Mononuclear cell (primary cell): ENCODE measurements around the gene TMEM141. TPM values are rescaled to one million over a fixed set of nuclear protein-coding genes. Genes with fewer than 3 reads are reported as not detected.
A peak's percentile ranks its signal among the peaks of the same experiment; 100 is the strongest.
"Not testable (repeated sequence)": the region's sequence is repeated elsewhere in the genome, so short reads cannot be mapped to it uniquely, and the experiment has no call there.

Source experiments
- H3K27me3 ChIP-seq: 2 replicates; pipeline ENCODE4 v1.6.0; 2011; ENCODE audit warnings: low read length, control low read depth; ENCODE audit not compliant: insufficient read depth
- H3K4me1 ChIP-seq: 2 replicates; pipeline ENCODE4 v1.5.1; 2011; ENCODE audit warnings: mild to moderate bottlenecking, low read length, control low read depth; ENCODE audit not compliant: insufficient read depth
- H3K4me3 ChIP-seq: 2 replicates; pipeline ENCODE4 v1.5.1; 2011; ENCODE audit warnings: mild to moderate bottlenecking, low read length, moderate library complexity
- H3K9me3 ChIP-seq: 2 replicates; pipeline ENCODE4 v1.5.1; 2011; ENCODE audit warnings: low read depth, mild to moderate bottlenecking, control low read depth, low read length
- total RNA-seq: library from RNA; depleted of rRNA; stranded (reverse); fragments of >200 nt; gene quantifications from one replicate; pipeline ENCODE4 v1.2.3, GENCODE V29; 2012

The TMEM141 gene
- total RNA-seq, 1 donor = 16.1 TPM

DNA sequence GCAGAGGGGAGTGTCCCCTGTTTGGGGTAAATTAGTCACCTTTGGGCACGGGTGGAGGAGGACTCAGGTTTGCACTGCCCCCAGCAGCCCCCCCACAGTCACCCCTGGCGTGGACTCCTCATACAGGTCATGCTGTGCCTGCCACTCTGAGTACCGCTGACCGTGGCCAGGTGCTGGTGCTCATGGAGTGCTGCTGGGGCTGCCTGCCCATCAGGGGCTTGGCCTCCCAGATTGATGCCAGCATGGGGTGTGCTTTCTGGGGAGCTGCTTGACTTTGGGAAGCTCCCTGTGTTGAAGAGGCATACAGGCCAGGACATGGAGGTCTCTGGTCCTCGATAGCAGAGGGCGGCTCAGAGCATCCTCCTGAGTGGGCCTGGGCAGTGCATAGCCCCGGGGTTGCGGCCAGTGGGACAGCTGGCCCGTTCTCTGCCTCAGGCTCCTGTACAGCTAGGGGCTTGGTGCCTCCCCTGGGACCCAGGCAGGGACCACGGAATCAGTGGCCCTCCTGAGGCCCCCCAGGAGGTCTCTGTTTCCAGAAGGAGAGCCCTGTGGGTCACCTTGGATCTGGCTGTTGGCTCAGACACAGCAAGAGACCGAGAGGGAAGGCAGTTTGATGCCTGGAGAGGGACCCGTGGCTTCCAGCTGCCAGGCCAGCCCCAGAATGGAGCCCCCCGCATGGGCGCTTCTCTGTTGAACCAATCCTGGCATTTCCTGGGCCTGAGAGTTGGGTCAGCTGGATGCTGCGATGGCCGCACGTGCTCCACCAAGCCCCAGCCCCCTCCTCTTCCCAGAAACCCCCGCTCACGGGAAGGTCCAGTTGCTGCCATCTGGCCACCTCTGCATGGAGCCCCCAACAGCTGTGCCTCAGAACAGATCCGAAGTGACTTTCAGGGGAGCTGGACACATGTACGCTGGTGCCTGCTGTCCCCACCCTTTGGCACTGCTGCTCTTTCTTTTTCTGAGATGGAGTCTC, 45.1 kb downstream of the TMEM141 start:
- Histone ChIP-seq H3K4me1 (no peaks in the 10 kb centered on the region), H3K27me3 (no peaks in the 10 kb centered on the region), H3K4me3 (no peak overlapping the region), H3K9me3 (no peaks in the 10 kb centered on the region)

- Histone ChIP-seq H3K4me1 (peaks cover 9% of the 10 kb centered on the region), H3K27me3 (no peaks in the 10 kb centered on the region), H3K4me3 (no peak overlapping the region), H3K9me3 (no peaks in the 10 kb centered on the region)
Observed at GRCh38 chr9:136837146-136837855, 46.2 kb downstream of the TMEM141 start.

DNA sequence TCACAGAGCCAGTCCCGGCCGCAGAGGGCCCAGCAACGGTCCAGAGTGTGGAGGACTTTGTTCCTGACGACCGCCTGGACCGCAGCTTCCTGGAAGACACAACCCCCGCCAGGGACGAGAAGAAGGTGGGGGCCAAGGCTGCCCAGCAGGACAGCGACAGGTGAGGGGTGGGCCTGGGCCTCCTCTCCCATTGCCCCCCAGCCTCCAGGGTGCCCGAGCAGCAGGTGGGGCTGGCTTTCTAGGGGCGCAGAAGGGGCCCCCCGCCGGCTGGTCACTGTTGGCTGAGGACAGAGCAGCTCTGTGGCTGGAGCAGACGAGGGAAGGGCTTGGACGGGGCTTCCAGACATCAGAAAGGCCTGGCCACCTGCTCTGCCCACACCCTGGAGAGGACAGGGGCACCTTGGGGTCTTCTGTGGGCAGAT, 46.7 kb downstream of the TMEM141 start:
- not testable (repeated sequence) for H3K4me3 ChIP-seq, H3K27me3 ChIP-seq, H3K9me3 ChIP-seq
- H3K4me1 ChIP-seq = peaks cover 13% of the 10 kb centered on the region

DNA sequence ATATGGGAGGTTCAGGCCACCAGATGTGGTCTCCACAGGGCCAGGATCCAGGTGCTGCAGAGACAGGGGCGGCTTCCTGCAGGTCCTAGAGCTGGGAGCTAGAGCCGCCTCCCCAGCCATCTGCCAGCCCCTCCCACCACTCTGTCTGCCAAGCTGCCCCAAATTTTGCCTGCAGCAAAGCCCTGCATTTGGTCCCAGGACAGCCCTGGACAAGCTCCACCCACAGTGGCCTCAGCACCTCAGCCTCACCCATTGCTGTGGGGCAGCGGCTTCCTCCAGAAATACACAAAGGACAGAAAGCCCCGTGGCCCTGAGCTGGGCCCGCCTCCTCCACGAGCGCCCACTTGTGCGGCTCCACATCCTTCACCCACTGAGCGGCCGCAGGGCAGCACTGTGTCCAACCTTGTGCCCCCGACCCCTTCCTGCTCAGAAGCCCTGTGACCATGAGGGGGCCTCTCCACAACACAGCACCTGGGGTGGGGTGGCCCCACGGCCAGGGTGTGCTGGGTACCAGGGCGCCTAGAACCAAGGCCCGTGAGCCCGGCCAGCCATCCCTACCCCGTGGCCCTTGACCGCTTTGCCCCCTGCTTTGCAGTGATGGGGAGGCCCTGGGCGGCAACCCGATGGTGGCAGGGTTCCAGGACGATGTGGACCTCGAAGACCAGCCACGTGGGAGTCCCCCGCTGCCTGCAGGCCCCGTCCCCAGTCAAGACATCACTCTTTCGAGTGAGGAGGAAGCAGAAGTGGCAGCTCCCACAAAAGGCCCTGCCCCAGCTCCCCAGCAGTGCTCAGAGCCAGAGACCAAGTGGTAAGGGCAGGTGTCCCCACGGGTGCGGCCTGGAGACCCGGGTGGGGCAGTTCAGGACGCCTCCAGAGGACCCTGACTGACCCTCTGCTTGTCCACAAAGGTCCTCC, 47.4 kb downstream of the TMEM141 start:
- H3K4me1 ChIP-seq = peaks cover 19% of the 10 kb centered on the region
- no peak overlapping the region for H3K4me3 ChIP-seq
- no peaks in the 10 kb centered on the region for H3K9me3 ChIP-seq
- no peaks in the 10 kb centered on the region for H3K27me3 ChIP-seq

GRCh38 chr9:136839229-136840139, 48.3 kb downstream of the TMEM141 start:
- no peaks in the 10 kb centered on the region for H3K9me3 ChIP-seq
- H3K4me1 ChIP-seq = peaks cover 25% of the 10 kb centered on the region
- H3K27me3 ChIP-seq = peaks cover 4% of the 10 kb centered on the region
- no peak overlapping the region for H3K4me3 ChIP-seq

DNA sequence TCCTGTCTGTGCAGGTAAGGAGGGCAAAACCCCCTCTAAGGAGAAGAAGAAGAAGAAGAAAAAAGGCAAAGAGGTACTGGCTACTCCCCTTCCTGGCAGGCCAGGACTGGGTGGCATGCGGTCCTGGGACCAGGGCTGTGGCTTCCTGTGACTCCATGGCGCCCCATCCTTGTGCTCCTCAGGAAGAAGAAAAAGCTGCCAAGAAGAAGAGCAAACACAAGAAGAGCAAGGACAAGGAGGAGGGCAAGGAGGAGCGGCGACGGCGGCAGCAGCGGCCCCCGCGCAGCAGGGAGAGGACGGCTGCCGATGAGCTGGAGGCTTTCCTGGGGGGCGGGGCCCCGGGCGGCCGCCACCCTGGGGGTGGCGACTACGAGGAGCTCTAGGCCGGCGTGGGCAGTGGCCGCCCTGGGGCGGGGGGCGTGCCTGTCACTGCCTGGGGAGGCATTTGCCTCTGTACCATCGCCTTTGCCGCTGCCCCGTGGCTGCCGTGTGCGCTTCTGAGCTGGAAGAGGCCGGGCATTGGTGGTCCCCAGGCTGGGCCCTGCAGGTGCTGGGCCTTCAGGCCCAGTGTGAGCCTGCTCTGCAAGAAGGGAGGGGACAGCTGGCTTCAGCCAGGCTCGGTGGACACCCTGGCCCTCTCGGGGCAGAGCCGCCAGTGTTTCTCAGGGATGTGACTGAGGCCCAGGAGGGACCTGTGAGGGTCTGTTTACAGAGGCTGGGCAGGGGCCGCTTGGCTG, 49.2 kb downstream of the TMEM141 start:
- peaks cover 6% of the 10 kb centered on the region for H3K27me3 ChIP-seq
- H3K4me3 ChIP-seq = no peak overlapping the region
- H3K9me3 ChIP-seq = no peaks in the 10 kb centered on the region
- H3K4me1 ChIP-seq = peaks cover 25% of the 10 kb centered on the region

GRCh38 chr9:136840877-136841645, 49.9 kb downstream of the TMEM141 start:
- peaks cover 13% of the 10 kb centered on the region for H3K27me3 ChIP-seq
- no peak overlapping the region for H3K4me3 ChIP-seq
- no peaks in the 10 kb centered on the region for H3K9me3 ChIP-seq
- H3K4me1 ChIP-seq = peaks cover 25% of the 10 kb centered on the region

DNA sequence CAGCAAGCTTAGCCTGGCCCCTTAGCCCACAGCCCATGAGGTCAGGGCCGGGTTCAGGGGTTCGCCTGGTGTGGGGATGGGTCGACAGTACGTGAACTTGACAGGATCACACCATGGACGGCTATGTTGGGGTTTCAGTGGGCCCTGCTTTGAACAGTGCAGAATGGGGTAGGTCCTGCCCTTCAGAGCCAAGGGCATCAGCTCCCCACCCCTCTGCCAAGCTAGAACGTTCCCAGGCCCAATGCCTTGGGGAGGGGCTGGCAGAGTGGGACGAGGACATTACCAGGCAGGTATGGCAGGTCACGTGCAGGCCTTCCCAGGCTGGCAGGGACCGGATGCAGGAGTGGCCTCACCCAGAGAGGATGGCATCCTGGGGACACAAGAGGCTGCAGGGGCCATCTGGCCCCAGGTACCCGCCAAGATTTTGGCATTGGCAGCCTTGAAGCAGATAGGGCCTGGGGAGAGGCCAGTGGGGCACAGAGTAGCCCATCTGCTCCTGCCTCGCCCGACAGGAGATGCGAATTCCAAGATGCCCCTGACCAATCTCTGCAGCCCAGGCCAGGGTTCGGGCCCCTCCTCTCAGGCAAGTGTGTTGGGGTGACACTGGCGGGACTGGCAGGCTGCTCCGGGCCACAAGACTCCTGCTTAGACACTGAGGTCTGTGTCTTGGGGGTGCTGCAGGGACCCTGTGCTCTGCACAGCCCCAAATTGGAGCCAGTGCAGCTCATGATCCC, 50.7 kb downstream of the TMEM141 start:
- not testable (repeated sequence) for H3K9me3 ChIP-seq
- Histone ChIP-seq H3K4me3 (peak overlapping the region; percentile 50), H3K27me3 (peaks cover 17% of the 10 kb centered on the region), H3K4me1 (peaks cover 32% of the 10 kb centered on the region)

GRCh38 chr9:136842380-136842948, 51.3 kb downstream of the TMEM141 start, which contains the start of gene AJM1:
AJM1 (plus strand) TSS chr9:136842478; CDS start chr9:136844415, 1,937 bp downstream.
- H3K4me3 ChIP-seq = peak within 1 kb of the TSS; percentile 50
- peaks cover 36% of the 10 kb centered on the region for H3K4me1 ChIP-seq
- not testable (repeated sequence) for H3K9me3 ChIP-seq
- peaks cover 17% of the 10 kb centered on the region for H3K27me3 ChIP-seq
